Myocyte (in vitro differentiated cells): ENCODE data around the gene NKAPL. TPM values are rescaled to one million over a fixed set of nuclear protein-coding genes. Genes with fewer than 3 reads are reported as not detected.

ENCODE experiments used
- DNase-seq: peaks from one replicate; pipeline ENCODE4 v3.0.0-alpha.2; 2012; ENCODE audit warnings: low read depth
- total RNA-seq: library from RNA; depleted of rRNA; stranded (reverse); fragments of >200 nt; gene quantifications from 2 replicates; pipeline ENCODE4 v1.2.3, GENCODE V29; 2014

Gene NKAPL
- total RNA-seq, 1 donor from 2014 or later: not detected

- DNase-seq: no peak
Observed at GRCh38 chr6:28245206-28245941, 13.7 kb upstream of the NKAPL start.

GRCh38 chr6:28248916-28249315 lies 10.2 kb upstream of the NKAPL start:
- DNase-seq: no peak

GRCh38 chr6:28250747-28251146 lies 8.3 kb upstream of the NKAPL start:
- no peak for DNase-seq

DNA sequence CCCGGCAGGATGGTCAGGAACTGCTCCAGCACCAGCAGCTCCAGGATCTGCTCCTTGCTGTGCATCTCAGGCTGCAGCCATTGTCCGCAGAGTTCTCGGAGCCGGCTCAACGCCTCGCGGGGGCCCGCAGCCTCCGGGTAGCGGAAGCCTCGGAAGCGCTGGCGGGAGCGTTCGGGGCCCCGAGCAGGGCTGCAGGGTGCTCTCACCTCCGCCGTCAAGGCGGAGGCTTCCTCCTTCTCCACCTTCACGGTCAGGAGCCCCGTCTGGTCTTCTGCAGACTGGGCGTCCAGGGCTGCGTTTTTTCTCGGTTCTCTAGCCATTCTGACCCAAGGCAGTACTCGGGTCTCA lies 7.5 kb upstream of the NKAPL start:
- DNase-seq: peak; percentile 3

- DNase-seq: peak; percentile 96
Observed at GRCh38 chr6:28252009-28252975, 6.8 kb upstream of the NKAPL start, which contains the start of gene ZKSCAN4. TSS of gene ZKSCAN4 (minus strand) at chr6:28252269. CDS start at chr6:28251980, 289 bp downstream.

DNA sequence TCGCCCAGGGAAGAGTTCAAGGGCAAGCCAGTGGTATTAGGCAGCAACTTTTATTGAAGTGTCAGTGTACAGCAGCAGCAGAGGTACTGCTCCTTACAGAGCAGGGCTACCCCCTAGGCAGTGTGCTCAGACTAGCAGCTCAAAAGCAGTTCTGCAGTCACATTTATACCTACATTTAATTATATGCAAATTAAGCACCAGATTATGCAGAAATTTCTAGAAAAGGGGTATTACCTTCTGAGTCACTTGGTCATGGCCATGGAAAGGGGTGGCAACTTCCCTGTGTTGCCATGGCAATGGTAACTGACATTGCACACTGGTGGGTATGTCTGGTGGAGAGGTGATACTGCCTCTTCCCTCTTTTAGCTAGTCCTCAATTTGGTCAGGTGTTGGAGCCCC lies 5.0 kb upstream of the NKAPL start:
- DNase-seq: no peak

DNA sequence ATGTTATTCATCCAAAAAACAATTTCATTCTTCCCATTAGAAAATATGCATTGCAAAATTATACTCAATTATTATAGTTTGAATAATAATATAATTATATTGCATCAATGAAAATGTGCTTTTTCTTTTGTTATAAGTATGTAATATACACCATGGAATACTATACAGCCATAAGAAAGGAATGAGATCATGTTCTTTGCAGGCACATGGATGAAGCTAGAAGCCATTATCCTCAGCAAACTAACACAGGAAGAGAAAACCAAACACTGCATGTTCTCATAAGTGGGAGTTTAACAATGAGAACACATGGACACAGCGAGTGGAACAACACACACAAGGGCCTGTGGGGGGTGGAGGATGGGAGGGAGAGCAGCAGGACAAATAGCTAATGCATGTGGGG lies 2.1 kb upstream of the NKAPL start:
- DNase-seq: no peak

DNA sequence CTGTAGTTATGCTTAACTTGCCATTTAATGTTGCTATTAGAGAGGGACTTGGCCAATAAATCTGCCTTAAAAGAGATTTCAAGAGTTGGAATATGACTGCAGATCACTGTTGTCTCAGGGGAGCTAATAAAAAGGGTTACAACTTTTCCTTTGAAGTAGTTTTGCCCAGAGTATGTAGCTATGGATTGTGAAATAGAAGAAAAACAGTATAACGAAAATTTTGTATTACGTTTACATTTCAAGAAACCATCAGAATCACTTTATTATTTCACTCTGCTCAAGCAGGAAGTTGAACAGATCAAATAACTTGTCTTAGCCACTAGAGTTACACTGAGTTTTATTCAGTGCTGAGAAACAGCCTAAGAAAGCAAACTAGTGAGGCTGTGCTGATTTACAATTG lies 4.8 kb downstream of the NKAPL start:
- no peak for DNase-seq

GRCh38 chr6:28264834-28265401 lies 5.8 kb downstream of the NKAPL start:
- DNase-seq: no peak

DNA sequence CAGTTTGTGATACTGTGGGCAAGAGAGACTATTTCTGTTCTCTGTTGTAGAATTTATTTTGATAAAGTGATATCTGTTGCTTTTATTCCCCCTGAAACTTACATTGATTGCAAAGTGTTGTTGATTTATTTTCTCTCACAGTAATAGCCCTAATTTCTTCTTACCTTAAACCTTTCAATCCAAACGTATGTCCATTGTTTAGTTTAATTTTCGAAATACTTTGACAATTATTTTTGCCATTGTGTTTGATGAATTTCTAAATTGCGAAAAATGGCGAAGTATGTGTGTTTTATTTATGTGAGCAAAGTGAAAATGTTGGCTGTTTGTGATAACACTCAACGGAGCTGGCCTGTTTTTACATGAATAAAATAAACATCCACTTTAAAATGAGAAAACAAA lies 7.5 kb downstream of the NKAPL start:
- no peak for DNase-seq

DNA sequence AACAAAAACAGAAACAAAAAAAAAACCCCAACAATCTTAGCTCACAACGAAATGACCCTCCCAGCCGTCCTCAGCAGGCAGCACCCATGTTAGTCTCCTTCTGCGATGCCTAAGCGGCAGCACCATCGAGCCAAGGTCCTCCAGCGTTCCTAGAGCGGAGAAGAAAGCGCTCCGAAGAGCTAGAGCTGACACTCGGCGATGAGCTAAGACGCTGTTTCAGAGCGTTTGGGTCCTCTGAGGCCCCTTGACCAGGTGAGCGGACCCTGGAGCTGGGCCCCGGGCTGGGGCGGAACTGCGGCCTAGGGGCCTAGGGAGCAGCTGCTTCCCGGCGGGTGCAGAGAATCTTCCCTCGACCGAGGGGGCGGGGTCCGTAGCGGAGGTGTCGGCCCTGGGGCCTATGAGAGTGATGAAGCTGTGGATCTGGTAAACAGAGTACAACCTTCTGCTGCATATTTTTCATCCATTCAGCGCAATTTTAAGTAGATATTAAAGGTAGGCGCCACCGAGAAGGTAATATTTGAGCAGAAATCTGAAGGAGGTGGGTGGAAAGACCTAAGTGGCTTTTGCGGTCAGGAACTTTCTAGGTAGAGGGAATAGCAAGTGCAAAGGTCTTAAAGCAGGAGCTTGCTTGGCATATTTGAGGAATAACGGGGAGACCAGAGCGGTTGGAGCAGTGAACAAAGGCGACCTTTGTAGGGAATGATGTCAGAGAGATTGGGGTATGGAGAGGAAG lies 8.0 kb downstream of the NKAPL start, which contains the start of gene ZSCAN26:
TSS of gene ZSCAN26 (plus strand) at position 182 of the 733 bp plus-strand sequence. CDS start 4,777 bp downstream, outside the sequence.
- DNase-seq: peak; percentile 94

DNA sequence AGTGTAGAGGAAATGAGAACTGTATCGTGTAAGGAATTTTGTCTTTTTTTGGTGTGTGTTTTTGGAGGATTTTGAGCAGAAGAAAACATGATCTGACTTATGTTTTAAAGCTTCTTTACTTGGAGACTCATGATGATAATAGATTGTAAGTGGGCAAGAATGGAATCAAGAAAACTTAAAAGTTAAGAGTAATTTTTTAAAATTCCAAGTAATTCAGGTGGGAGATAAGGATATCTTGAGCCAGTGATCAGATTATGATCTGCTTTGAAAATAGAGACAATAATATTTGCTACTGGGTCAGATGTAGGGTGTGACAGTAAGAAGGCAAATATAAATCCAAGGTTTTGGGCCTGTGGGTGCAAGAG lies 8.6 kb downstream of the NKAPL start:
- no peak for DNase-seq

DNA sequence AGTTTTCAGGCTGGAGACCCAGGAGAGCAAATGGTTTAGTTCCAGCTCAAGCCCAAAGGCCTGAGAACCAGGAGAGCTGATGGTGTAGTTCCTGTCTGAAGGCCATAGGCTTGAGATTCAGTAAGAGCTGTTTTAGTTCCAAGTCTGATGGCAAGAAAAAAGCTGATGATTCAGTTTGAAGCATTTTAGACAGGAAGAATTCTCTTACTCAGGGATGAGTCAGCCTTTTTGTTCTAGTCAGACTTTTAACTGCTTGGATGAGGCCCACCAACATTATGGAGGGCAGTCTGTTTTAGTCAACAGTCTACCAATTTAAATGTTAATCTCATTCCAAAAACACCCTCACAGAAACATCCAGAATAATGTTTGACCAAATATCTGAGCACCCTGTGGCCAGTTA lies 10.4 kb downstream of the NKAPL start:
- peak; percentile 49 for DNase-seq

DNA sequence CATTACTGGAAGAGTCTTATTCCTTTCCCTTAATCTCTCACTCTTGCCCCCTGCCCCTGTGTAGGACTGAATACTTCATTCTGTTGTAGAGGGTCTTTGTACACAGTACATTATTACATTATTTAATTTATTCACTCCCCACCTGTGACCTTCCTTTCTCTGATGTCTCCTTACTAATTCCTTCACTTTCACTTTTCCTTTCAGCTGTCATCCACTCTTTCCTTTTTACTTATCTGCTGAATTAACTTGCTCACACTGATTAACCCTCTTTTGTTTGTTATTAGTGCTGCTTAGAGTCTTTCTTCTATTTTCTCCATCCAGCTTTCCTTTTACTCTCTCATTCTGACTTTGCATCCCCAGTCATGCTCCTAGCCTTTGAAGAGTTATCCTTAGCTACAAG lies 15.8 kb downstream of the NKAPL start:
- DNase-seq: no peak

GRCh38 chr6:28277746-28278145 lies 18.6 kb downstream of the NKAPL start:
- DNase-seq: no peak

DNA sequence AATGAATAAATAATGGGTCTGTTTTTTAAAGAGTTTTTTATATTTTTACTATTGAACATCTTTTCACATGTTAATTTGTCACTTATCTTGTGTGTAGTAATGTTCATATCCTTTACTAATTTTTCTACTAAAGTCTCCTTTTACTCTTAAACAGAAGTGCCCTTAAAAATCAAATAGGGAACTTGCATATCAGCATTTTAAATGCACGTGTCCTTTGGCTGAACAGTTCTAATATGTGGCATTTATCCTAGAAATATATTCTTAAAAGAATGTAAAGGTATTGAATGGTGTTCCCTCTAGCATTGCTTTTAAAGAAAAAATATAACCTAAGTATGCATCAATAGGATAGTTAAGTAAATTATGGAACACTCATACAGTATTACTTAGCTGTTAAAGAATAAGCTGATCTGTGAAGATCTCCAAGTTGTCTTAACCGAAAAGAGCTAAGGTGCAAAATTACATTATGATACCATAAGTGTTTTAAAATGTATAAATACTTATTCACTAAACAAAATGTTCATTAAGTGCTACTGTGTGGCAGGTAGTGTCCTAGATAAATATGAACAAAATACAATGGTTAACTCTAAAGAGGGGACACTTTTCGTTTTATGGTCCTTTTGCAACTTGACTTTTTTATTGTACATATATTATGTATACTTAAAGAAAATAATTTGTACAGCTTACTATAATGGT lies 21.6 kb downstream of the NKAPL start:
- no peak for DNase-seq

- DNase-seq: peak; percentile 84
Observed at GRCh38 chr6:28281288-28282064, 22.4 kb downstream of the NKAPL start, which contains the start of gene PGBD1. TSS of gene PGBD1 (plus strand) at chr6:28281572. CDS start at chr6:28283814, 2,242 bp downstream.

GRCh38 chr6:28282926-28283325 lies 23.8 kb downstream of the NKAPL start:
- DNase-seq: no peak

GRCh38 chr6:28291573-28291972 lies 32.5 kb downstream of the NKAPL start:
- no peak for DNase-seq

GRCh38 chr6:28295326-28295725 lies 36.2 kb downstream of the NKAPL start:
- DNase-seq: no peak
